ENCODE data around the gene SORBS2. TPM values are rescaled to one million over a fixed set of nuclear protein-coding genes. Genes with fewer than 3 reads are reported as not detected.

SORBS2 gene
- total RNA-seq, 1 donor from 2014 or later = 175 TPM

- DNase-seq (ENCODE audit: extremely low read depth, low read depth, low spot score) = no peak
Measured at GRCh38 chr4:185536411-185536709, 275.6 kb downstream of the SORBS2 start.

- no peak for DNase-seq (ENCODE audit: extremely low read depth, low read depth, low spot score)
Measured at GRCh38 chr4:185535612-185536410, 276.2 kb downstream of the SORBS2 start.

Measured in glomerular endothelial cell (primary cell).